ENCODE measurements around the gene MAPK8IP2. TPM values are rescaled to one million over a fixed set of nuclear protein-coding genes. Genes with fewer than 3 reads are reported as not detected.

The MAPK8IP2 gene
- total RNA-seq, 1 donor from 2014 or later, result not detected

GRCh38 chr22:50602338-50602700, 1.7 kb downstream of the MAPK8IP2 start:
- H4K20me1 ChIP-seq (ENCODE audit: low read depth), result peaks cover 21% of the 10 kb centered on the region
- peaks cover 17% of the 10 kb centered on the region for H3K27me3 Mint-ChIP-seq (ENCODE audit: insufficient read depth, low read depth)
- H3K4me3 Mint-ChIP-seq, result peak overlapping the region; percentile 86
- no peak overlapping the region for H3K9ac ChIP-seq
- H3K27me3 ChIP-seq, result peaks cover 82% of the 10 kb centered on the region
- H3F3A ChIP-seq (ENCODE audit: low read depth), result no peaks in the 10 kb centered on the region
- peaks cover 7% of the 10 kb centered on the region for H3K36me3 Mint-ChIP-seq
- H3K4me1 ChIP-seq, result peaks cover 4% of the 10 kb centered on the region
- H3K36me3 ChIP-seq, result no peaks in the 10 kb centered on the region
- H3K9me3 ChIP-seq (ENCODE audit: low read depth), result no peaks in the 10 kb centered on the region
- no peak overlapping the region for H3K27ac Mint-ChIP-seq
- no peak for DNase-seq (ENCODE audit: low spot score)
- H3K9me3 Mint-ChIP-seq, result peaks cover 2% of the 10 kb centered on the region
- no peak overlapping the region for H3K4me2 ChIP-seq
- TF ChIP-seq EZH2phosphoT487 (IDR thresholded peaks at IDR 0.05) (no peak), CTCF (IDR thresholded peaks at IDR 0.05) (no peak)
- H3K79me2 ChIP-seq (ENCODE audit: low read depth), result no peaks in the 10 kb centered on the region
- no peak overlapping the region for H2AFZ ChIP-seq (replicated peaks)
- H3K27ac ChIP-seq, result no peak overlapping the region
- H3K4me3 ChIP-seq, result no peak overlapping the region
- H3K4me1 Mint-ChIP-seq, result peaks cover 19% of the 10 kb centered on the region

GRCh38 chr22:50603511-50604255, 3.1 kb downstream of the MAPK8IP2 start:
- peaks cover 19% of the 10 kb centered on the region for H3K4me1 Mint-ChIP-seq
- Histone ChIP-seq H3K4me3 (no peak overlapping the region), H4K20me1 (ENCODE audit: low read depth) (peaks cover 21% of the 10 kb centered on the region), H3K4me2 (no peak overlapping the region), H3K27ac (no peak overlapping the region), H3K4me1 (peaks cover 4% of the 10 kb centered on the region), H3K36me3 (no peaks in the 10 kb centered on the region), H3K9ac (no peak overlapping the region), H3K9me3 (ENCODE audit: low read depth) (no peaks in the 10 kb centered on the region), H3K27me3 (peaks cover 73% of the 10 kb centered on the region), H2AFZ (replicated peaks) (no peak overlapping the region), H3K79me2 (ENCODE audit: low read depth) (no peaks in the 10 kb centered on the region), H3F3A (ENCODE audit: low read depth) (no peaks in the 10 kb centered on the region)
- peaks cover 2% of the 10 kb centered on the region for H3K9me3 Mint-ChIP-seq
- DNase-seq (ENCODE audit: low spot score), result peak; percentile 39
- peaks cover 4% of the 10 kb centered on the region for H3K36me3 Mint-ChIP-seq
- H3K27ac Mint-ChIP-seq, result no peak overlapping the region
- H3K4me3 Mint-ChIP-seq, result no peak overlapping the region
- peaks cover 13% of the 10 kb centered on the region for H3K27me3 Mint-ChIP-seq (ENCODE audit: insufficient read depth, low read depth)
- peak; percentile 69 for TF ChIP-seq EZH2phosphoT487 (IDR thresholded peaks at IDR 0.05)
- peak; percentile 86 for TF ChIP-seq EZH2 (IDR thresholded peaks at IDR 0.05)
- no peak for TF ChIP-seq CTCF (IDR thresholded peaks at IDR 0.05)

- no peak for DNase-seq (ENCODE audit: low spot score)
- Histone ChIP-seq H3K4me3 (no peak overlapping the region), H3K36me3 (no peaks in the 10 kb centered on the region), H3K4me2 (no peak overlapping the region), H3K9ac (no peak overlapping the region), H3K79me2 (ENCODE audit: low read depth) (no peaks in the 10 kb centered on the region), H3K27me3 (peaks cover 66% of the 10 kb centered on the region), H2AFZ (replicated peaks) (no peak overlapping the region), H4K20me1 (ENCODE audit: low read depth) (peaks cover 19% of the 10 kb centered on the region), H3K9me3 (ENCODE audit: low read depth) (no peaks in the 10 kb centered on the region), H3F3A (ENCODE audit: low read depth) (no peaks in the 10 kb centered on the region), H3K27ac (no peak overlapping the region), H3K4me1 (peaks cover 4% of the 10 kb centered on the region)
- TF ChIP-seq EZH2 (IDR thresholded peaks at IDR 0.05) (no peak), EZH2phosphoT487 (IDR thresholded peaks at IDR 0.05) (no peak), CTCF (IDR thresholded peaks at IDR 0.05) (no peak)
- peaks cover 19% of the 10 kb centered on the region for H3K4me1 Mint-ChIP-seq
- H3K36me3 Mint-ChIP-seq, result peaks cover 4% of the 10 kb centered on the region
- H3K27me3 Mint-ChIP-seq (ENCODE audit: insufficient read depth, low read depth), result peaks cover 11% of the 10 kb centered on the region
- H3K9me3 Mint-ChIP-seq, result peaks cover 2% of the 10 kb centered on the region
- H3K4me3 Mint-ChIP-seq, result no peak overlapping the region
- H3K27ac Mint-ChIP-seq, result no peak overlapping the region
Measured at GRCh38 chr22:50604256-50605001, 3.8 kb downstream of the MAPK8IP2 start.
